SK-N-SH treated with all-trans-retinoic acid at 6 μM for 48 hours (cell line): ENCODE measurements around the gene SNX27.

Source experiments
- ATAC-seq: fragments of 200-7000 bp; cut with Tn5 transposase; 3 replicates; pipeline ENCODE4 v1.9.1; 2020; ENCODE audit warnings: mild to moderate bottlenecking, moderate library complexity
- ARNTL ChIP-seq: fragments of 450-650 bp; formaldehyde crosslinking; IDR thresholded peaks from 2 replicates; pipeline ENCODE4 v1.5.0; 2020; ENCODE audit warnings: low read depth, mild to moderate bottlenecking, moderate library complexity, borderline replicate concordance
- CSDC2 ChIP-seq: fragments of 250-450 bp; sonication (Bioruptor Pico); IDR thresholded peaks from 2 replicates; pipeline ENCODE4 v1.5.0; 2020; ENCODE audit warnings: mild to moderate bottlenecking, moderate library complexity
- ESRRG ChIP-seq: fragments of 250-450 bp; sonication (Bioruptor Pico); IDR thresholded peaks from 2 replicates; pipeline ENCODE4 v1.6.1; 2021; ENCODE audit warnings: mild to moderate bottlenecking
- GLIS3 ChIP-seq: fragments of 250-450 bp; sonication (Bioruptor Pico); IDR thresholded peaks from 2 replicates; pipeline ENCODE4 v1.5.0; 2020; ENCODE audit warnings: mild to moderate bottlenecking, moderate library complexity
- ISL1 ChIP-seq: fragments of 250-450 bp; sonication (Bioruptor Pico); IDR thresholded peaks from 2 replicates; pipeline ENCODE4 v2.1.2; 2022; ENCODE audit warnings: mild to moderate bottlenecking, moderate library complexity
- PPARA ChIP-seq: fragments of 250-450 bp; sonication (Bioruptor Pico); IDR thresholded peaks from 2 replicates; pipeline ENCODE4 v1.5.0; 2020; ENCODE audit warnings: mild to moderate bottlenecking, borderline replicate concordance
- RARB ChIP-seq: fragments of 250-450 bp; sonication (Bioruptor Pico); IDR thresholded peaks from 2 replicates; pipeline ENCODE4 v1.8.0; 2021; ENCODE audit warnings: mild to moderate bottlenecking, moderate library complexity
- SNAI2 ChIP-seq: fragments of 250-450 bp; sonication (Bioruptor Pico); IDR thresholded peaks from 2 replicates; pipeline ENCODE4 v1.5.0; 2020; ENCODE audit warnings: mild to moderate bottlenecking, moderate library complexity
- TCF4 ChIP-seq: fragments of 250-450 bp; sonication (Bioruptor Pico); IDR thresholded peaks from 2 replicates; pipeline ENCODE4 v1.8.0; 2021; ENCODE audit warnings: mild to moderate bottlenecking, moderate library complexity, borderline replicate concordance
- TOX ChIP-seq: fragments of 250-450 bp; sonication (Bioruptor Pico); IDR thresholded peaks from 2 replicates; pipeline ENCODE4 v1.8.0; 2021; ENCODE audit warnings: mild to moderate bottlenecking, moderate library complexity, borderline replicate concordance
- ZC3H10 ChIP-seq: fragments of 250-450 bp; sonication (Bioruptor Pico); IDR thresholded peaks from 2 replicates; pipeline ENCODE4 v1.5.1; 2021; ENCODE audit warnings: mild to moderate bottlenecking, moderate library complexity
- ZFP3 ChIP-seq: fragments of 250-450 bp; sonication (Bioruptor Pico); IDR thresholded peaks from 2 replicates; pipeline ENCODE4 v1.5.0; 2020; ENCODE audit warnings: mild to moderate bottlenecking, moderate library complexity
- ZNF70 ChIP-seq: fragments of 450-650 bp; formaldehyde crosslinking; IDR thresholded peaks from 2 replicates; pipeline ENCODE4 v1.5.0; 2020; ENCODE audit warnings: mild to moderate bottlenecking, moderate library complexity
- TF ChIP-seq, protein P1 (sequence below): fragments of 250-450 bp; sonication (Bioruptor Pico); IDR thresholded peaks from 2 replicates; pipeline ENCODE4 v1.8.0; 2021; ENCODE audit warnings: low read depth, mild to moderate bottlenecking, moderate library complexity, borderline replicate concordance
- TF ChIP-seq, protein P2 (sequence below): fragments of 250-450 bp; sonication (Bioruptor Pico); IDR thresholded peaks from 2 replicates; pipeline ENCODE4 v1.5.1; 2021; ENCODE audit warnings: mild to moderate bottlenecking, moderate library complexity
- TF ChIP-seq, protein P3 (sequence below): fragments of 250-450 bp; sonication (Bioruptor Pico); IDR thresholded peaks from 2 replicates; pipeline ENCODE4 v1.5.0; 2020; ENCODE audit warnings: mild to moderate bottlenecking, moderate library complexity
- TF ChIP-seq, protein P4 (sequence below): fragments of 250-450 bp; sonication (Bioruptor Pico); IDR thresholded peaks from 2 replicates; pipeline ENCODE4 v1.5.1; 2020; ENCODE audit warnings: low read depth, mild to moderate bottlenecking, moderate library complexity
- TF ChIP-seq, protein P5 (sequence below): fragments of 250-450 bp; sonication (Bioruptor Pico); IDR thresholded peaks from 2 replicates; pipeline ENCODE4 v1.8.0; 2020; ENCODE audit warnings: mild to moderate bottlenecking, moderate library complexity, borderline replicate concordance

SNX27 gene

DNA sequence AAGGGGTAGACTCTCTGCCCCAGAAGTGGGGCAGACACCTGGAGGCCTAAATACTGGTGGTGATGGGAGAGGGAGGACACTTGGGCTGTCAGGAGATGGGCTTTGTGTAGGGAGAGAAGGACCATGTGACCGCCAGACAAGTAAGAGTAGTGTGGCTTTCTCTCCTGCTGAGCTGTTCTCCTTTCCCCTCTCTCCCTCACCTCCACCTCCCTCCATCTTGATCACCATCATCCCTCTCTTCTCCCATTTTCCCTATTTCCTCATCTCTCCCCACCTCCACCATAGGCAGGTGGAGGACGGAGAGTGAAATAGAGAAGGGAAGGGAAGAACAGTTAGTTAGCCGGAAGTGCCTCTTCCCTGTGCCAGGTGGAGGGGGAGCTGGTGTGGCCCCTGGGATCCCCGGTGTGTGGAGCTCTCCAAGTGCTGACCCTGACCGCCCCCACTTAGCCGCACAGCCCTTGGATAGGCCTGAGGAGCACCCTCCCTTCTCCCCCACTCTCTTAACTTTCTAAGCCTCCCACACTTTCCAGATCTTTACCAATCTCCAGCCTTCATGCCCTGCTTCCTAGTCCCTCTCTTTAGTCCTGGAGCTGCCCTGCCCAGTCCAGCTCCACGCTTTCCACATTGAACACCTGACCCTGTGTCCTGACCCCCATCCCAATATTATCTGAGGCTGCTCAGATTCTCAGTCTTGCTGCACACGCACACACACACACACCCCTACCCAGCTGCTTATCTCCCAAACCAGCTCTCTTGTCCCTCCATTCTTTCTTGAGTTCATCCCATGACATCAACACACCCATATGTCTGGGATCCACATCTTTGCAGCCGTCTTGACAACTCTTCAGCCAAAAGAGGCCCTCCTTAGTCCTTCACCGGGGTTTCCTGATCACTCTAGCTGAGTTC, 103.2 kb downstream of the SNX27 start:
- TF ChIP-seq, protein P1, sequence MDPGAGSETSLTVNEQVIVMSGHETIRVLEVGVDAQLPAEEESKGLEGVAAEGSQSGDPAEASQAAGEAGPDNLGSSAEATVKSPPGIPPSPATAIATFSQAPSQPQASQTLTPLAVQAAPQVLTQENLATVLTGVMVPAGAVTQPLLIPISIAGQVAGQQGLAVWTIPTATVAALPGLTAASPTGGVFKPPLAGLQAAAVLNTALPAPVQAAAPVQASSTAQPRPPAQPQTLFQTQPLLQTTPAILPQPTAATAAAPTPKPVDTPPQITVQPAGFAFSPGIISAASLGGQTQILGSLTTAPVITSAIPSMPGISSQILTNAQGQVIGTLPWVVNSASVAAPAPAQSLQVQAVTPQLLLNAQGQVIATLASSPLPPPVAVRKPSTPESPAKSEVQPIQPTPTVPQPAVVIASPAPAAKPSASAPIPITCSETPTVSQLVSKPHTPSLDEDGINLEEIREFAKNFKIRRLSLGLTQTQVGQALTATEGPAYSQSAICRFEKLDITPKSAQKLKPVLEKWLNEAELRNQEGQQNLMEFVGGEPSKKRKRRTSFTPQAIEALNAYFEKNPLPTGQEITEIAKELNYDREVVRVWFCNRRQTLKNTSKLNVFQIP (CRISPR knock-in tag) = no peak
- no peak for TF ChIP-seq ZFP3 (CRISPR knock-in tag)
- TF ChIP-seq TOX (CRISPR knock-in tag) = no peak
- TF ChIP-seq, all 23 proteins: peak for 0

DNA sequence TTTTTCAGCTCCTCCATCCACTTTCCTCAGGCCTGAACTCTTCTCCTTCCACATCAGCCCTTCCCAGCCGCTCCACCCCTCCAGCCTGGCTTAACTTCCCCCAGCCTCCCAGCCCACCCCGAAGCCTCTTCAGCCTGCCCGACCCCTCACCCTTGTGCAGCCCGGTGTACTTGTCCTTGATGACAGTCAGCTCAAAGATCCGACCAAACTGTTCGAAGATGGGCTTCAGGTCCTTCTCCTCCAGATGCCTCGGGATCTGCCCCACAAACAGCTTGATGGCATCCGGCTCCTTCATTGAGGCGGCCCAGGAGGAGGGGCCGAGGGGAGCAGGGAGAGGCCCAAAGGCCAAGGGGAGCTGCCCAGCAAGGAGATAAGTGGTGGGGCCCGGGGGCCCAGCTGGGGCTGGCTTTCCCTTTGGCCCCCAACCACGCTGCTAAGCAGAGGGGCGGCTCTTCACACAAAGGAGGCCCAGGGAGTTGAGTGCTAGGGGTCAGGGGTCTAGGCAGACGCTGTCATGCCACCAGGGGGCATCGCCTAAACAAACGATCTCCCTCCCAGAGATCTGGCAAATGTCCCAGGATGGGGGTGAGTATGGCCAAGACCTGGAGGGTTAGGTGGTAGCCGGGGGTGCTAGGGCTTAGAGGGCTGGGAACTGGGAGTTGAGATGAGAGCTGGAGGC, 104.0 kb downstream of the SNX27 start:
- no peak; the same call in 2 of the 3 replicates for ATAC-seq
- TF ChIP-seq CSDC2 = no peak
- no peak for TF ChIP-seq TCF4 (CRISPR knock-in tag)
- TF ChIP-seq, protein P2, sequence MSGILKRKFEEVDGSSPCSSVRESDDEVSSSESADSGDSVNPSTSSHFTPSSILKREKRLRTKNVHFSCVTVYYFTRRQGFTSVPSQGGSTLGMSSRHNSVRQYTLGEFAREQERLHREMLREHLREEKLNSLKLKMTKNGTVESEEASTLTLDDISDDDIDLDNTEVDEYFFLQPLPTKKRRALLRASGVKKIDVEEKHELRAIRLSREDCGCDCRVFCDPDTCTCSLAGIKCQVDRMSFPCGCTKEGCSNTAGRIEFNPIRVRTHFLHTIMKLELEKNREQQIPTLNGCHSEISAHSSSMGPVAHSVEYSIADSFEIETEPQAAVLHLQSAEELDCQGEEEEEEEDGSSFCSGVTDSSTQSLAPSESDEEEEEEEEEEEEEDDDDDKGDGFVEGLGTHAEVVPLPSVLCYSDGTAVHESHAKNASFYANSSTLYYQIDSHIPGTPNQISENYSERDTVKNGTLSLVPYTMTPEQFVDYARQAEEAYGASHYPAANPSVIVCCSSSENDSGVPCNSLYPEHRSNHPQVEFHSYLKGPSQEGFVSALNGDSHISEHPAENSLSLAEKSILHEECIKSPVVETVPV = no peak
- no peak for TF ChIP-seq SNAI2
- no peak for TF ChIP-seq ZFP3 (CRISPR knock-in tag)
- no peak for TF ChIP-seq PPARA (CRISPR knock-in tag)
- TF ChIP-seq ISL1 (CRISPR knock-in tag) = no peak
- TF ChIP-seq, protein P3, sequence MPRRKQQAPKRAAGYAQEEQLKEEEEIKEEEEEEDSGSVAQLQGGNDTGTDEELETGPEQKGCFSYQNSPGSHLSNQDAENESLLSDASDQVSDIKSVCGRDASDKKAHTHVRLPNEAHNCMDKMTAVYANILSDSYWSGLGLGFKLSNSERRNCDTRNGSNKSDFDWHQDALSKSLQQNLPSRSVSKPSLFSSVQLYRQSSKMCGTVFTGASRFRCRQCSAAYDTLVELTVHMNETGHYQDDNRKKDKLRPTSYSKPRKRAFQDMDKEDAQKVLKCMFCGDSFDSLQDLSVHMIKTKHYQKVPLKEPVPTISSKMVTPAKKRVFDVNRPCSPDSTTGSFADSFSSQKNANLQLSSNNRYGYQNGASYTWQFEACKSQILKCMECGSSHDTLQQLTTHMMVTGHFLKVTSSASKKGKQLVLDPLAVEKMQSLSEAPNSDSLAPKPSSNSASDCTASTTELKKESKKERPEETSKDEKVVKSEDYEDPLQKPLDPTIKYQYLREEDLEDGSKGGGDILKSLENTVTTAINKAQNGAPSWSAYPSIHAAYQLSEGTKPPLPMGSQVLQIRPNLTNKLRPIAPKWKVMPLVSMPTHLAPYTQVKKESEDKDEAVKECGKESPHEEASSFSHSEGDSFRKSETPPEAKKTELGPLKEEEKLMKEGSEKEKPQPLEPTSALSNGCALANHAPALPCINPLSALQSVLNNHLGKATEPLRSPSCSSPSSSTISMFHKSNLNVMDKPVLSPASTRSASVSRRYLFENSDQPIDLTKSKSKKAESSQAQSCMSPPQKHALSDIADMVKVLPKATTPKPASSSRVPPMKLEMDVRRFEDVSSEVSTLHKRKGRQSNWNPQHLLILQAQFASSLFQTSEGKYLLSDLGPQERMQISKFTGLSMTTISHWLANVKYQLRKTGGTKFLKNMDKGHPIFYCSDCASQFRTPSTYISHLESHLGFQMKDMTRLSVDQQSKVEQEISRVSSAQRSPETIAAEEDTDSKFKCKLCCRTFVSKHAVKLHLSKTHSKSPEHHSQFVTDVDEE = no peak
- TF ChIP-seq ARNTL (CRISPR knock-in tag) = no peak
- TF ChIP-seq, protein P4, sequence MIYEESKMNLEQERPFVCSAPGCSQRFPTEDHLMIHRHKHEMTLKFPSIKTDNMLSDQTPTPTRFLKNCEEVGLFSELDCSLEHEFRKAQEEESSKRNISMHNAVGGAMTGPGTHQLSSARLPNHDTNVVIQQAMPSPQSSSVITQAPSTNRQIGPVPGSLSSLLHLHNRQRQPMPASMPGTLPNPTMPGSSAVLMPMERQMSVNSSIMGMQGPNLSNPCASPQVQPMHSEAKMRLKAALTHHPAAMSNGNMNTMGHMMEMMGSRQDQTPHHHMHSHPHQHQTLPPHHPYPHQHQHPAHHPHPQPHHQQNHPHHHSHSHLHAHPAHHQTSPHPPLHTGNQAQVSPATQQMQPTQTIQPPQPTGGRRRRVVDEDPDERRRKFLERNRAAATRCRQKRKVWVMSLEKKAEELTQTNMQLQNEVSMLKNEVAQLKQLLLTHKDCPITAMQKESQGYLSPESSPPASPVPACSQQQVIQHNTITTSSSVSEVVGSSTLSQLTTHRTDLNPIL (CRISPR knock-in tag) = no peak

More for the DNA sequence above, 103.2 kb downstream of the SNX27 start:
- ATAC-seq = no peak

DNA sequence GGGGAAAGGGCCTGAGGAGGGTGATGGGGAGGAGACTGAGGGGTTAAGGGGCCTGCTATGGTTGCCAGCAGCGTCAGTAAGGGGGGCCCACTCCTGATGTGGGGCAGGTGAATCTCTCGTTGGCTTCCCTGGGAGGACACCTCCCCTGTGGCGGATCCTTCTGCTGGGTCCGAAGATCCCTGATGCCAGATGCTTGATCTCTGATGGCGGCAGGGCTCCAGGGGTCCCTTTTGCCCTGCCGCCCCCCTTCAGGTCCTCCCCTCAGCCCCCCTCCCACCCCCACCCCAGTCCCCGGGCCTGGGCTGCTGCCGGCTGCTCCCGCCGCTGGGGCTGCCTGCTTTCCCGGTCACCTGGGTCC, 104.5 kb downstream of the SNX27 start:
- ATAC-seq = no peak
- TF ChIP-seq TCF4 (CRISPR knock-in tag) (no peak), ZC3H10 (CRISPR knock-in tag) (no peak), PPARA (CRISPR knock-in tag) (no peak), ISL1 (CRISPR knock-in tag) (no peak), CSDC2 (no peak), RARB (CRISPR knock-in tag) (no peak), ZFP3 (CRISPR knock-in tag) (no peak), ESRRG (no peak), ZNF70 (CRISPR knock-in tag) (no peak), SNAI2 (no peak), GLIS3 (CRISPR knock-in tag) (no peak)
- TF ChIP-seq, protein P2 = no peak
- TF ChIP-seq, protein P3 = no peak
- TF ChIP-seq, protein P5, sequence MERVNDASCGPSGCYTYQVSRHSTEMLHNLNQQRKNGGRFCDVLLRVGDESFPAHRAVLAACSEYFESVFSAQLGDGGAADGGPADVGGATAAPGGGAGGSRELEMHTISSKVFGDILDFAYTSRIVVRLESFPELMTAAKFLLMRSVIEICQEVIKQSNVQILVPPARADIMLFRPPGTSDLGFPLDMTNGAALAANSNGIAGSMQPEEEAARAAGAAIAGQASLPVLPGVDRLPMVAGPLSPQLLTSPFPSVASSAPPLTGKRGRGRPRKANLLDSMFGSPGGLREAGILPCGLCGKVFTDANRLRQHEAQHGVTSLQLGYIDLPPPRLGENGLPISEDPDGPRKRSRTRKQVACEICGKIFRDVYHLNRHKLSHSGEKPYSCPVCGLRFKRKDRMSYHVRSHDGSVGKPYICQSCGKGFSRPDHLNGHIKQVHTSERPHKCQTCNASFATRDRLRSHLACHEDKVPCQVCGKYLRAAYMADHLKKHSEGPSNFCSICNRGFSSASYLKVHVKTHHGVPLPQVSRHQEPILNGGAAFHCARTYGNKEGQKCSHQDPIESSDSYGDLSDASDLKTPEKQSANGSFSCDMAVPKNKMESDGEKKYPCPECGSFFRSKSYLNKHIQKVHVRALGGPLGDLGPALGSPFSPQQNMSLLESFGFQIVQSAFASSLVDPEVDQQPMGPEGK (CRISPR knock-in tag) = no peak
